GM21723 (cell line): ENCODE results near the gene AKAP8L.

Source experiments
- ATAC-seq: cut with Tn5 transposase; IDR thresholded peaks from one replicate; pipeline ENCODE4 v1.9.1; 2021; ENCODE audit warnings: mild to moderate bottlenecking, moderate library complexity; ENCODE audit not compliant: unreplicated experiment

Gene AKAP8L

GRCh38 chr19:15418579-15419412 is at the start of gene AKAP8L:
TSS of gene AKAP8L (minus strand) at chr19:15418988. CDS start at chr19:15418923, 65 bp downstream.
- peak; percentile 94 for ATAC-seq

DNA sequence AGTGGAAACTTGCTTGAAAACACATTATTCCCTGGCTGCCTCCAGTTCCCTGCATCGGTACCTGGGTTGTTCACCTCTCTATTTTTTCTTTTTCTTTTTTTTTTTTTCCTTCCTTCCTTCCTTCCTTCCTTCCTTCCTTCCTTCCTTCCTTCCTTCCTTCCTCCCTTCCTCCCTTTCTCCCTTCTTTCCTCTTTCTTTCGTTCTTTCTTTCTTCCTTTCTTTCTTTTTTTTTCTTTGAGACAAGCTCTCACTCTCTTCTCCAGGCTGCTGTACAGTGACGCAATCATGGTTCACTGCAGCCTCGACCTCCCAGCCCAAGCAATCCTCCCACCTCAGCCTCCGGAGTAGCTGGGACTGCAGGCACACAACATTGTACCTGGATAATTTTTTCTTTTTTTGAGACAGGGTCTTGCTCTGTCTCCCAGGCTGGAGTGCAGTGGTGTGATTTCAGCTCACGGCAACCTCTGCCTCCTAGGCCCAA is 49.0 kb upstream of the AKAP8L start:
- no peak for ATAC-seq

GRCh38 chr19:15466851-15467733 is 48.3 kb upstream of the AKAP8L start:
- peak; percentile 48 for ATAC-seq

DNA sequence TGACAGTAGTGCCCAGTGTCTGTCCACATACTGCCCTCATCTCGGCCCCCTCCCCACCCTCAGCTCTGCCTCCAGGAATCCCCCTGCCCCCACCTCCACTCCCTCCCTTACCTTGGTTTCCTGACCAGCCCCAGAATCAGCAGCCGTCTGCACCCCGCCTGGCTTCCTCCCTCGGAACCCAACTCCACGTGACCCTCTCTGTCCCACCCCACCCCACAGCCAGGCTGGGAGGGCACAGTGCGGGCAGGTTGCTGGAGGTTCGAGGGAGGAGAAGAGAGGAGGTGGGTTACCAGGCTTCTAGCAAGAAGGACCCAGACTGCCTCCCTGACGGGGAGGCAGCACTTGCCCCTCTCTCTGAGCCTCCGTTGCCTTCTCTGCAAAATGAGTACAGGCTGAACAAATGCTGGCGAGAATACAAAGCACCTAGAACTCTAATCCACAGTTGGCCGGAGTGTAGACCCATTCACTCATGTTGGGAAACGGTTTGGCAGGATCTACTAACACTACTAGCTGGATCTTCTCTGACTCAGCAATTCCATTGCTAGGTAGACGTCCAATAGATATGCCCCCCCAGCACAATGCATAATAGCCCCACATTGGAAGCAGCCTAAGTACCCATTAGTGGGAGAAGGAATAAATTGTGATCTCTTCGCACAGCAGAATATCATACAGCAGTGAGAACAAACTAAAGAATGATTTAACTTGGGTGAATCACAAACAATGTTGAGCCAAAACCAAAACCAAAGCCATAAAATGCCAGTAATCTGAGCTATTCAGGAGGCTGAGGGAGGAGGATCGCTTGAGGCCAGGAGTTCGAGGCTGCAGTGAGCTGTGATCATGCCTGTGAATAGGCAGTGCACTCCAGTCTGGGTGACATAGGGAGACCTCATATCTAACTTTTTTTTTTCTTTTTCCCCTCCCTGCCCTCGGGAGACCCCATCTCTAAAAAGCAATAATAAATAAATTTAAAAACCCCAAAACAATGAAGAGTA is 45.9 kb upstream of the AKAP8L start, which contains the start of gene RASAL3:
Gene RASAL3 (minus strand): TSS at position 151 of the 992 bp plus-strand sequence. CDS start 186 bp downstream, outside the sequence.
- ATAC-seq: peak; percentile 58

GRCh38 chr19:15463861-15464371 is 45.1 kb upstream of the AKAP8L start:
- ATAC-seq: peak; percentile 61

GRCh38 chr19:15461694-15462093 is 42.9 kb upstream of the AKAP8L start:
- no peak for ATAC-seq

DNA sequence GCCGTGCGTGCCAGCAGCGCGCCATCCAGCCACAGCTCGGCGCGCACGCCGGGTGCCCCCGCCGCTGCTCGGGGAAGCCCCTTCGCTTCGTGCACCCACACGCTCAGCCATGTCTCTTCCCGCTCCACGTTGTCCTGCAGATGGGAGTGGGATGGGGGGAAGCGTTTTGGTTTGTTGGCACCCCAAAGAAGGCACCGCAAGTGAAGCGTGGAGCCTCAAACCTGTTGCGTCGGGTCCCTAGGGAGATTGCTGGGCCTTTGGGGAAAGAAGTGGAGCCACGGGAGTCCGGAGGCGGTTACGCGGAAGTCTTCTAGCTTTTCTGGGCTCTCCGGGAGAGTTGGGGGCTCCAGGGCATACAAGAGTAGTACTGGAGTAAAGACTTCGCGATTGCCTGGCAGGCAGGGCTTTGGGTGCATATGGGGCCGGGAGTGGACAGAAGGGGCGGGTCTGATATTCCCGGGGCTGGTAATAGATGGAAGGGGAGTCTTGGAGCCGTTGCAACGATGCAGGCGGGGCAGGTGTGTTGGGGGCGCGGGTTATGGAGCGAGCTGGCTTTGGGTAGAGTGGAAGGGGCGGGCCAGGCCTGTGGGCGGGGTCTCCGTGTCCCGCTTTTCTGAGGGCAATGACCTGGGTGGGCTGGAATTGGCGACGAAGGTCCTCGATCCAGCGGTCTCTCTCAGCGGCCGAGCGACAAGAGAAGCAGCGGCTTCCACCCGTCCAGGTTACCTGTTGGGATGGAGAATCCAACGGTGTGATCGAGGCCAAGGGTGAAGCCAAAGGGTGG is 39.1 kb upstream of the AKAP8L start:
- no peak for ATAC-seq

- no peak for ATAC-seq
Observed at GRCh38 chr19:15456871-15457700, 38.3 kb upstream of the AKAP8L start.

GRCh38 chr19:15456441-15456840 is 37.7 kb upstream of the AKAP8L start:
- ATAC-seq: no peak

DNA sequence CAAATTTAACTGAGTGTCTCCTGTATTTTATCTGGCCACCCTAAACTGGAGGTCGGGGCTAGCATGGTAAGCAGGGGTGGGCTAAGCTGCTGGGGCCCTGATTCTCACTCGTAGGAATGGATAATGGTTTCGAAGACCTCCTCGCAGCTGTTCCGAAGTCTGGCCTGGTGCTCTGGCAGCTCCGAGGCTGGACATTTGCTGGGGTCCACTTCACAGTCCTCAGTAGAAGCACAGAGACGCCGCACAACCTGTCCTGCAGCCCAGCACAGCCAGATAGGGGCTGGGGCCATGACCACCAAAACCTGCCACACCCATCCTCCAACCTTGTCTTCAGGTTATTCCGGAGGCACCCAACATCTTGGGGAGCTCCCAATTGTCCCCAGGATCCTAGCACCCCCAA is 37.2 kb upstream of the AKAP8L start:
- no peak for ATAC-seq

DNA sequence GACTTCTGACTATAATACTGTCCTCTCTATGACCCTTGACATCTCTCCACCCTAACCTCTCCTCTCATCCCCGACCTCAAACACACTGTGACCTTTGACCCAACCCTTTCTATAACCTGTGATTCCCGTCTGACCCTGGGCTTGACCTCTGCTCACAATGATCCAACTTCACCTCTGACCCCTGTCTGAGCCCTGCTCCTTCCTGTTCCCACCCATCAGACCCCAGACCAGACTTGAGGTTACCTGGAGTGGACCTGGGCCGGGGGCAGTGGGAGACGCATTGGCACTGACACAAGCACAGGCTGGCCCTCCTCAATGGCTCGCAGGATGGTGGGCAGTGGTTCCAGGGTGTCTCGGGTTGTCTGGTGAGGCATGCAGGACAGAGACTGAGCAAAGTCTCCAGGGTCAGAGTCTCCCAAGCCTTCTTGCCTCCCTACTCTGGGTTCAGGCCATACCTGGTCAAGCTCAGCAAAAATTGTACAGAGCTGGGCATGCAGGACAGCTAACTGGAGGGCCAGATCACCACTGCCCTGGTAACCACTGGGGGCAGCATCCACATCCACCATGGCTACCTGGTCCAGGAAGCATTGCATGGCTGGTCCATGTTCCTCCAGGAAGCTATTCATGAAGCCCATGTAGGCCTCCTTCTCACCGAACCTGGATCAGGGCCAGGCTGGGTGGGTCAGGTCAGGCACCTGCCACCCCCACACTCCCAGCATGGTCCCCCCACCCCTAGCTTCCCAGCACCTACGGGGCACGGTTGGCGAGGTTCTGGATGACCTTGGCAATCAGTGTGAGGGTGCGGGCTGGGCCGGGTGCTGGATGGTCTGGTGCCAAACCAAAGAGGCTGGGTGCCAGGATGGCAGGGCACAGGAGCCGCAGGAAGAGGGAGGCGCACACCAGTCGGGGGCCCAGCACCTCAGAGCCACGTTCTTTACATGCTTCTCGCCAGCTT is 35.4 kb upstream of the AKAP8L start:
- no peak for ATAC-seq

- no peak for ATAC-seq
Observed at GRCh38 chr19:15453091-15453578, 34.3 kb upstream of the AKAP8L start.

GRCh38 chr19:15452111-15453047 is 33.6 kb upstream of the AKAP8L start:
- ATAC-seq: no peak

DNA sequence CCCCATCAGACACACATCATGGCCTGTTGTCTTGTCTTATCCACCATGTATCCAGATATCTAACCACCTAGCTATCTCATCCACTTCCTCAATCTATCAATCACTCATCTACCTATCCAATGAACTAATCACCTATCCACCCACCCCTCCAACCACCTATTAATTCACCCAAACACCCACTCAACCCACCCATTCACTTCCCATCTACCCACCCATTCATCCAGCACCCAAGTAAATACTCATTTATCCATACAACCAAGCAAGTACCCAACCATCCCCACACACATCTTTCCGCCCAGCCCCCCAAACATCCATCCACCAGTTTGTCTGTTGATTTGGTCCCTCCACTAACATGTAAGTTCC is 31.7 kb upstream of the AKAP8L start:
- no peak for ATAC-seq

DNA sequence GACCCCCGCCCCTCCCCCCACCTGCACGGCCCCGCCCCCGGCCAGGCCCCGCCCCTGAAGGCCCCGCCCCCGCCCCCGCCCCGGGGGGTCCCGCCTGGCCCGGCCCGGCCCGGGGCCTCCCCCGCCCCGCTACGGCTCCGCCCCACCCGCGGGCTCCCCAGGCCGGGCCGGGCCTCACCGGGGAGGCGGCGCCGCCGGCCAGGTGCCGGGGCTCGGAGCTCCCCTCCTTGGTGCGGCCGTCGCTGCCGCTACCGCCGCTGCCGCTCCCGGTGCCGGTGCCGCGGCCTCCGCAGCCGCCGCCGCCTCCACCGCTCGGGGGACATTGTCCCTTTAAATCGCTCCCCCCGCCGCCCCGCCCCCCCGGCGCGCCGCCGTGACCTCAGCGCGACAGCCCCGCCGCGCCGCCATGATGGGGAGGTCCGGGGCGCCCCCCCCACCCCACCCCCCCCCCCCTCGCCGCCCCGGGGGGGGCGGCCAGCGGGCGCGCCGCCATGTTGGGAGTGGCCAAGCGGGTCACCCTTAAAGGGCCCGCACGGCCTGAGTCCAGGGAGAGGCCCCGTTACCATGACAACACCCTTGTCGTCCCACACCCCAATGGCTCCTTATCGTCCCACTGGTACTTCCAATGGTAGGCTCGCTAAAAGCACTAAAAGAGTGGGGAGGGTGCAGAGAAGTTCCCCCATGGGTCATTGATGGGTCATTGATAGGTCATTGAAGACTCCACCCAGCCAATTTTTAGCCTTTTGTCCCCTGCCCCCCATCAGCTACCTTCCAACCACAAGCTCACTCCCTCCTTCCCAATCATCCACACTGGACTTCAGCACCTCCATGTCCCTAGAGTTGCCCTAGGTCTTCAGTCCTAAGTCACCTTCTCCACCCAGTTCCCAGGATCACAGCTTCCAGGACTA is 31.1 kb upstream of the AKAP8L start, which contains the start of gene WIZ:
Gene WIZ (minus strand): TSS at position 337 of the 908 bp plus-strand sequence. CDS start 1,649 bp downstream, outside the sequence.
- peak; percentile 42 for ATAC-seq
